Loucy (cell line): Measurements from ENCODE around the gene ATOX1.

Experiments
- CTCF ChIP-seq: fragments of 200-600 bp; sonication (generic); conservative IDR thresholded peaks from 2 replicates; pipeline ENCODE4 v1.5.1; 2014; ENCODE audit warnings: mild to moderate bottlenecking, antibody characterized with exemption, low read length
- EZH2phosphoT487 ChIP-seq: fragments of 200-600 bp; IDR thresholded peaks from 2 replicates; pipeline ENCODE4 v1.6.1; 2018; ENCODE audit warnings: antibody characterized with exemption, mild to moderate bottlenecking, moderate library complexity, borderline replicate concordance

- TF ChIP-seq CTCF: no peak
- TF ChIP-seq EZH2phosphoT487: no peak
Observed at GRCh38 chr5:151724360-151724759, 34.1 kb downstream of the ATOX1 start.
